GM23338 (cell line): ENCODE results near the gene CLPSL2. TPM values are rescaled to one million over a fixed set of nuclear protein-coding genes. Genes with fewer than 3 reads are reported as not detected.
A peak's percentile ranks its signal among the peaks of the same experiment; 100 is the strongest.

ENCODE experiments used
- ATAC-seq: fragments of 200-7000 bp; cut with Tn5 transposase; 3 replicates; pipeline ENCODE4 v1.9.1; 2020
- DNase-seq: peaks from one replicate; pipeline ENCODE4 v3.0.0-alpha.2; 2015; ENCODE audit warnings: low spot score
- H2AFZ ChIP-seq: fragments of 200-600 bp; sonication (generic); 2 replicates; pipeline ENCODE4 v1.8.0; 2016; ENCODE audit warnings: antibody characterized with exemption, mild to moderate bottlenecking, moderate library complexity
- H3F3A ChIP-seq: fragments of 200-600 bp; sonication (generic); replicated peaks from 2 replicates; pipeline ENCODE4 v1.8.0; 2017; ENCODE audit warnings: antibody characterized with exemption, mixed run types, low read depth
- H3K27ac ChIP-seq: fragments of 200-600 bp; sonication (generic); 2 replicates; pipeline ENCODE4 v1.6.1; 2016; ENCODE audit warnings: low read depth
- H3K27me3 ChIP-seq: fragments of 200-600 bp; sonication (generic); 2 replicates; pipeline ENCODE4 v1.8.0; 2016; ENCODE audit warnings: mild to moderate bottlenecking, mixed run types, moderate library complexity; ENCODE audit not compliant: insufficient read depth
- H3K36me3 ChIP-seq: fragments of 200-600 bp; sonication (generic); 2 replicates; pipeline ENCODE4 v1.8.0; 2016; ENCODE audit warnings: mild to moderate bottlenecking; ENCODE audit not compliant: insufficient read depth
- H3K4me1 ChIP-seq: fragments of 200-600 bp; sonication (generic); 2 replicates; pipeline ENCODE4 v1.8.0; 2016; ENCODE audit warnings: mild to moderate bottlenecking, moderate library complexity; ENCODE audit not compliant: insufficient read depth
- H3K4me2 ChIP-seq: fragments of 200-600 bp; sonication (generic); 2 replicates; pipeline ENCODE4 v1.7.1; 2017; ENCODE audit warnings: mixed run types
- H3K4me3 ChIP-seq: fragments of 200-600 bp; sonication (generic); 2 replicates; pipeline ENCODE4 v1.6.1; 2016; ENCODE audit warnings: mixed run types
- H3K79me2 ChIP-seq: fragments of 200-600 bp; sonication (generic); replicated peaks from 2 replicates; pipeline ENCODE4 v1.8.0; 2017; ENCODE audit warnings: mild to moderate bottlenecking; ENCODE audit not compliant: insufficient read depth
- H3K9me2 ChIP-seq: fragments of 200-600 bp; sonication (generic); 2 replicates; pipeline ENCODE4 v1.8.0; 2017; ENCODE audit not compliant: insufficient read depth
- H4K20me1 ChIP-seq: fragments of 200-600 bp; sonication (generic); replicated peaks from 2 replicates; pipeline ENCODE4 v1.8.0; 2017; ENCODE audit warnings: mild to moderate bottlenecking; ENCODE audit not compliant: insufficient read depth
- H3K27ac Mint-ChIP-seq: 2 replicates; pipeline ENCODE4 v1.8.0; 2020; ENCODE audit warnings: inconsistent platforms, mild to moderate bottlenecking, moderate library complexity, mixed read lengths
- H3K27me3 Mint-ChIP-seq: 3 replicates; pipeline ENCODE4 v1.8.0; 2022; ENCODE audit warnings: low read depth, mild to moderate bottlenecking, moderate library complexity, mixed read lengths, inconsistent platforms; ENCODE audit not compliant: insufficient read depth, poor library complexity
- H3K36me3 Mint-ChIP-seq: 3 replicates; pipeline ENCODE4 v1.8.0; 2021; ENCODE audit warnings: low read depth, mild to moderate bottlenecking, inconsistent platforms, moderate library complexity, mixed read lengths
- H3K4me1 Mint-ChIP-seq: 3 replicates; pipeline ENCODE4 v1.8.0; 2020; ENCODE audit warnings: mild to moderate bottlenecking, inconsistent platforms, mixed read lengths
- H3K4me3 Mint-ChIP-seq: 3 replicates; pipeline ENCODE4 v1.8.0; 2021; ENCODE audit warnings: moderate library complexity, mild to moderate bottlenecking, inconsistent platforms, mixed read lengths
- H3K9me3 Mint-ChIP-seq: 3 replicates; pipeline ENCODE4 v1.8.0; 2020; ENCODE audit warnings: moderate library complexity, mild to moderate bottlenecking, inconsistent platforms, mixed read lengths
- CTCF ChIP-seq, 2 experiments: fragments of 200-600 bp in 1 of 2; sonication (generic) in 1 of 2; conservative IDR thresholded peaks; 2 replicates each; pipeline versions ENCODE4 v1.5.1 to v1.6.1; 2016 to 2017; ENCODE audit warnings: antibody characterized with exemption in 2 of 2, low read depth in 2 of 2, mild to moderate bottlenecking in 2 of 2, moderate library complexity in 1 of 2
- NANOG ChIP-seq: IDR thresholded peaks from 2 replicates; pipeline ENCODE4 v1.6.1; 2016; ENCODE audit warnings: antibody characterized with exemption, borderline replicate concordance
- ZNF462 ChIP-seq: fragments of 250-450 bp; sonication (Bioruptor Pico); IDR thresholded peaks from 2 replicates; pipeline ENCODE4 v1.5.0; 2020; ENCODE audit warnings: mild to moderate bottlenecking, moderate library complexity
- polyA plus RNA-seq: library from polyadenylated mRNA; unstranded; fragments of >200 nt; fragmentation: Nextera tagmentation; extraction: Ambion mirVana; gene quantifications from 2 replicates; pipeline ENCODE4 v1.2.1, GENCODE V29; 2016
- total RNA-seq: library from RNA; depleted of rRNA; stranded (reverse); fragments of >200 nt; shearing (Covaris generic); gene quantifications from 2 replicates; pipeline ENCODE4 v1.2.3, GENCODE V29; 2014

CLPSL2 gene
- total and polyA plus RNA-seq, 2 experiments from 2014 or later: 2.9 to 3.1 TPM

GRCh38 chr6:35737413-35738211, 38.8 kb upstream of the CLPSL2 start (continued):
- TF ChIP-seq CTCF (conservative IDR thresholded peaks at IDR 0.05; ENCODE audit: low read depth in 2 of 2): peak; percentile 58 to 65
- TF ChIP-seq NANOG: no peak

- H3K4me1 Mint-ChIP-seq: peaks cover 55% of the 10 kb centered on the region
- H3K4me2 ChIP-seq: peak overlapping the region; percentile 2
These were observed 36.5 kb upstream of the CLPSL2 start for GRCh38 chr6:35739645-35740524.

More at GRCh38 chr6:35739645-35740524, 36.5 kb upstream of the CLPSL2 start:
- Histone ChIP-seq H3K4me3 (no peak overlapping the region), H2AFZ (no peak overlapping the region), H3K79me2 (no peaks in the 10 kb centered on the region), H3K27ac (peak overlapping the region; percentile 81), H3K9me2 (no peaks in the 10 kb centered on the region), H3F3A (peaks cover 8% of the 10 kb centered on the region), H4K20me1 (no peaks in the 10 kb centered on the region), H3K36me3 (no peaks in the 10 kb centered on the region), H3K27me3 (no peaks in the 10 kb centered on the region), H3K4me1 (peaks cover 36% of the 10 kb centered on the region)
- H3K27me3 Mint-ChIP-seq: peaks cover 16% of the 10 kb centered on the region
- H3K4me3 Mint-ChIP-seq: peak overlapping the region; percentile 46
- ATAC-seq: peak; percentile 62
- no peaks in the 10 kb centered on the region; the same call in 2 of the 3 replicates for H3K36me3 Mint-ChIP-seq
- TF ChIP-seq CTCF (conservative IDR thresholded peaks at IDR 0.05; ENCODE audit: low read depth in 2 of 2) (no peak), ZNF462 (peak; percentile 75)
- peak; percentile 74 for DNase-seq
- peak overlapping the region; percentile 97 for H3K27ac Mint-ChIP-seq
- no peaks in the 10 kb centered on the region; the same call in 2 of the 3 replicates for H3K9me3 Mint-ChIP-seq
